Esophagus muscularis mucosa (tissue), 4 donors: ENCODE measurements around the gene KLHL12. TPM values are rescaled to one million over a fixed set of nuclear protein-coding genes. Genes with fewer than 3 reads are reported as not detected.
"Not testable (repeated sequence)": the region's sequence is repeated elsewhere in the genome, so short reads cannot be mapped to it uniquely, and the experiment has no call there.

ENCODE experiments used
- DNase-seq: peaks from one replicate; pipeline ENCODE4 v3.0.0-alpha.2; 2017; ENCODE audit errors: extremely low spot score
- H3K27ac ChIP-seq, 4 donors: fragments of 200-600 bp; sonication (generic); replicated peaks in 1 of 4; 1 replicate in 3 of 4; 2 replicates in 1 of 4; pipeline ENCODE4 v1.5.1; 2016 to 2019; ENCODE audit warnings: mild to moderate bottlenecking in 1 of 4
- H3K27me3 ChIP-seq, 4 donors: fragments of 200-600 bp; sonication (generic); one replicate each; pipeline versions ENCODE4 v1.5.1 to v1.6.0; 2016 to 2019
- H3K36me3 ChIP-seq, 4 donors: fragments of 200-600 bp; sonication (generic); one replicate each; pipeline ENCODE4 v1.5.1; 2016 to 2019
- H3K4me1 ChIP-seq, 4 donors: fragments of 200-600 bp; sonication (generic); one replicate each; pipeline ENCODE4 v1.5.1; 2016 to 2019
- H3K4me3 ChIP-seq, 4 donors: fragments of 200-600 bp; sonication (generic); 1 replicate in 2 of 4; 2 replicates in 2 of 4; pipeline ENCODE4 v1.5.1; 2016 to 2019; ENCODE audit warnings: mild to moderate bottlenecking in 4 of 4, moderate library complexity in 1 of 4
- H3K9me3 ChIP-seq, 4 donors: fragments of 200-600 bp; sonication (generic); 1 replicate in 3 of 4; 2 replicates in 1 of 4; pipeline ENCODE4 v1.5.1; 2016 to 2019
- EP300 ChIP-seq: sonication (generic); formaldehyde crosslinking; IDR thresholded peaks from one replicate; pipeline ENCODE4 v1.6.1; 2017; ENCODE audit warnings: antibody characterized with exemption
- POLR2A ChIP-seq: fragments of 450-650 bp; IDR thresholded peaks from one replicate; pipeline ENCODE4 v1.6.1; 2017; ENCODE audit warnings: antibody characterized with exemption, moderate library complexity, mild to moderate bottlenecking, low read depth
- POLR2AphosphoS5 ChIP-seq, 2 donors: sonication (generic); formaldehyde crosslinking; IDR thresholded peaks; one replicate each; pipeline ENCODE4 v1.6.1; 2017; ENCODE audit warnings: antibody characterized with exemption in 2 of 2
- WGBS: methylation state at CpG from one replicate; pipeline ENCODE4 v1.1.5; 2018; 5-methylcytosine and 5-hydroxymethylcytosine counted together
- intact Hi-C: fragments of 100-400 bp; cut with DNase I; formaldehyde crosslinking; loops from one replicate; pipeline ENCODE4 v1.15.1; 2023
- total RNA-seq, 4 donors: library from RNA; depleted of rRNA; stranded (reverse); fragments of >200 nt; gene quantifications; one replicate each; pipeline versions ENCODE4 v1.1.0 to v1.2.1, GENCODE V29; 2016
- TF ChIP-seq, protein P1 (sequence below), 3 experiments: fragments of 200-600 bp in 2 of 3; fragments of 450-650 bp in 1 of 3; sonication (generic) in 2 of 3; IDR thresholded peaks; one replicate each; pipeline ENCODE4 v1.5.1; 2017 to 2019; ENCODE audit warnings: antibody characterized with exemption in 3 of 3, mild to moderate bottlenecking in 2 of 3, moderate library complexity in 1 of 3

Gene KLHL12
- total RNA-seq, 4 donors from 2014 or later: 16.7 to 22.4 (median 19.3) TPM

DNA sequence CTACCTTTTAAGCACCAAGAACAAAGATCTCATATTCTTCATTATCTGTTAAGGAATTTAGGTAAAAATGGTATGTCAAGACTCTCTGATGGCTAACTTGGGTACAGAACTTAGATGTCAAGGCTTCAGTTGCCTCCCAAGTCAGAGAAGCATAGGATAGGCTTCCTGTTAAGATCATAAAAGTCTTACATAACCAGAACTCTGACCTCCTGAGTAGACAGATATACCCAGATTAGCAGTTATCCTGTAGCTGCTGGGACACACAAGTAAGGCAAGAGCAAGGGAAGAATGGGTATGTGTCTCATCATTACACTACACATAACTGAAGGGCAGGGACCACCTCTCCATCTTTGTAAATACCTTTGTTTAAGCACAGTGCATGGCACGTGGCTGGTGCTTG, 15.4 kb upstream of the KLHL12 start:
- WGBS: 79% methylated on average over 1 of the region's 1 CpG
- no peak for DNase-seq

GRCh38 chr1:202941372-202941771, 14.3 kb upstream of the KLHL12 start:
- no peak for TF ChIP-seq POLR2AphosphoS5 (IDR thresholded peaks at IDR 0.05)
- TF ChIP-seq EP300: no peak
- no peak for TF ChIP-seq POLR2A
- TF ChIP-seq, protein P1, sequence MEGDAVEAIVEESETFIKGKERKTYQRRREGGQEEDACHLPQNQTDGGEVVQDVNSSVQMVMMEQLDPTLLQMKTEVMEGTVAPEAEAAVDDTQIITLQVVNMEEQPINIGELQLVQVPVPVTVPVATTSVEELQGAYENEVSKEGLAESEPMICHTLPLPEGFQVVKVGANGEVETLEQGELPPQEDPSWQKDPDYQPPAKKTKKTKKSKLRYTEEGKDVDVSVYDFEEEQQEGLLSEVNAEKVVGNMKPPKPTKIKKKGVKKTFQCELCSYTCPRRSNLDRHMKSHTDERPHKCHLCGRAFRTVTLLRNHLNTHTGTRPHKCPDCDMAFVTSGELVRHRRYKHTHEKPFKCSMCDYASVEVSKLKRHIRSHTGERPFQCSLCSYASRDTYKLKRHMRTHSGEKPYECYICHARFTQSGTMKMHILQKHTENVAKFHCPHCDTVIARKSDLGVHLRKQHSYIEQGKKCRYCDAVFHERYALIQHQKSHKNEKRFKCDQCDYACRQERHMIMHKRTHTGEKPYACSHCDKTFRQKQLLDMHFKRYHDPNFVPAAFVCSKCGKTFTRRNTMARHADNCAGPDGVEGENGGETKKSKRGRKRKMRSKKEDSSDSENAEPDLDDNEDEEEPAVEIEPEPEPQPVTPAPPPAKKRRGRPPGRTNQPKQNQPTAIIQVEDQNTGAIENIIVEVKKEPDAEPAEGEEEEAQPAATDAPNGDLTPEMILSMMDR (IDR thresholded peaks at IDR 0.05): no peak
- no peak for DNase-seq
- Histone ChIP-seq H3K36me3 (peaks cover 55 to 68% (median 65%) of the 10 kb centered on the region in 4 donors), H3K4me3 (no peak overlapping the region), H3K27ac (no peak overlapping the region), H3K4me1 (no peaks in the 10 kb centered on the region), H3K9me3 (no peaks in the 10 kb centered on the region), H3K27me3 (no peaks in the 10 kb centered on the region)
- intact Hi-C loops: no loop called here
- 77% methylated on average over 4 of the region's 4 CpGs for WGBS

More for the DNA sequence above, 15.4 kb upstream of the KLHL12 start:
- TF ChIP-seq POLR2A (no peak), POLR2AphosphoS5 (IDR thresholded peaks at IDR 0.05) (no peak), EP300 (no peak)
- TF ChIP-seq, protein P1 (IDR thresholded peaks at IDR 0.05): no peak
- H3K27ac ChIP-seq: no peak overlapping the region
- H3K27me3 ChIP-seq: no peaks in the 10 kb centered on the region
- H3K4me3 ChIP-seq: no peak overlapping the region
- no peaks in the 10 kb centered on the region for H3K9me3 ChIP-seq
- peaks cover 62 to 79% (median 75%) of the 10 kb centered on the region in 4 donors for H3K36me3 ChIP-seq
- intact Hi-C loops: no loop called here
- no peaks in the 10 kb centered on the region for H3K4me1 ChIP-seq

DNA sequence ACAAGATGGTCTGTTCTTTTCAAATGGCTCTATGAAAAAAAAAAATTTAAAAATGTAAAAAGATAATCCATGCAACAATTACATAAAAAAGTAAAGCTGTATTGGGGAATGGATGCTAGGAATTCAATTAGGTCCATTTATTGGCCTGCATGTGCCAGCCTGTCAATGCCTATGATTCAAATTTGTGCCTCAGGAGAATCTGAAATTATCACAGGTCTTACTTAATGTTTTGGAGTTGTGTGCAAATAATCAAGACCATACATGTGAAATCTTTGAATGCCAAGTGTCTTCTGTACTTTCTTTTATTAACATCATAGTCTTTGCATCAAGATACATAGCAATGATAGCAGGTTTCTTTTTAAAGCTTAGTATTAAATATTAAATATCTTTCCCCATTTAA, 13.5 kb upstream of the KLHL12 start:
- H3K27me3 ChIP-seq: no peaks in the 10 kb centered on the region
- H3K36me3 ChIP-seq: peaks cover 55 to 60% (median 56%) of the 10 kb centered on the region in 4 donors
- no peak overlapping the region for H3K4me3 ChIP-seq
- no peak overlapping the region for H3K27ac ChIP-seq
- DNase-seq: no peak
- no peaks in the 10 kb centered on the region for H3K9me3 ChIP-seq
- H3K4me1 ChIP-seq: no peaks in the 10 kb centered on the region
- TF ChIP-seq POLR2A (no peak), POLR2AphosphoS5 (IDR thresholded peaks at IDR 0.05) (no peak), EP300 (no peak)
- TF ChIP-seq, protein P1 (IDR thresholded peaks at IDR 0.05): no peak
- intact Hi-C loops: no loop called here

GRCh38 chr1:202938287-202938925, 11.4 kb upstream of the KLHL12 start:
- Histone ChIP-seq H3K27me3 (no peaks in the 10 kb centered on the region), H3K27ac (no peak overlapping the region), H3K9me3 (no peaks in the 10 kb centered on the region), H3K36me3 (peaks cover 34 to 38% (median 35%) of the 10 kb centered on the region in 4 donors), H3K4me3 (no peak overlapping the region), H3K4me1 (no peaks in the 10 kb centered on the region)
- TF ChIP-seq, protein P1 (IDR thresholded peaks at IDR 0.05): no peak
- TF ChIP-seq POLR2A: no peak
- no peak for DNase-seq
- intact Hi-C loops: no loop called here
- WGBS: 79% methylated on average over 4 of the region's 5 CpGs

- H3K27me3 ChIP-seq, H3K27ac ChIP-seq, H3K9me3 ChIP-seq, intact Hi-C loops, DNase-seq, H3K4me3 ChIP-seq, H3K4me1 ChIP-seq: not testable (repeated sequence)
- H3K36me3 ChIP-seq: peaks cover 14 to 18% (median 15%) of the 10 kb centered on the region in 4 donors
- WGBS: 87% methylated on average over 1 of the region's 6 CpGs
Observed at GRCh38 chr1:202936409-202936808, 9.4 kb upstream of the KLHL12 start.
